Skeletal muscle cell (primary cell): ENCODE measurements around the gene MAP2K5.

Source experiments
- DNase-seq: peaks from one replicate; pipeline ENCODE4 v3.0.0-alpha.2; 2010; ENCODE audit warnings: low read depth
- H3K4me3 ChIP-seq: 2 replicates; pipeline ENCODE4 v1.5.1; 2011; ENCODE audit warnings: low read depth, mild to moderate bottlenecking, control low read depth, low read length, moderate library complexity

MAP2K5 gene

GRCh38 chr15:67788986-67789385 is 246.5 kb downstream of the MAP2K5 start:
- no peak overlapping the region for H3K4me3 ChIP-seq

GRCh38 chr15:67790610-67791319 is 248.3 kb downstream of the MAP2K5 start:
- H3K4me3 ChIP-seq = no peak overlapping the region
- no peak for DNase-seq

More at GRCh38 chr15:67788986-67789385, 246.5 kb downstream of the MAP2K5 start:
- no peak for DNase-seq

GRCh38 chr15:67792250-67792942 is 249.9 kb downstream of the MAP2K5 start:
- H3K4me3 ChIP-seq = no peak overlapping the region
- DNase-seq = no peak

GRCh38 chr15:67794832-67795574 is 252.5 kb downstream of the MAP2K5 start:
- DNase-seq = no peak

GRCh38 chr15:67796196-67797127 is 254.0 kb downstream of the MAP2K5 start:
- H3K4me3 ChIP-seq = no peak overlapping the region
- DNase-seq = no peak

More at GRCh38 chr15:67794832-67795574, 252.5 kb downstream of the MAP2K5 start:
- no peak overlapping the region for H3K4me3 ChIP-seq

- no peak overlapping the region for H3K4me3 ChIP-seq
- no peak for DNase-seq
Measured at GRCh38 chr15:67799801-67800205, 257.3 kb downstream of the MAP2K5 start.

- no peak overlapping the region for H3K4me3 ChIP-seq
- no peak for DNase-seq
Measured at GRCh38 chr15:67801142-67801541, 258.6 kb downstream of the MAP2K5 start.

GRCh38 chr15:67801926-67802914 is 259.7 kb downstream of the MAP2K5 start:
- no peak for DNase-seq

GRCh38 chr15:67803299-67803698 is 260.8 kb downstream of the MAP2K5 start:
- no peak overlapping the region for H3K4me3 ChIP-seq
- no peak for DNase-seq

More at GRCh38 chr15:67801926-67802914, 259.7 kb downstream of the MAP2K5 start:
- H3K4me3 ChIP-seq = no peak overlapping the region

GRCh38 chr15:67803996-67804843 is 261.7 kb downstream of the MAP2K5 start:
- DNase-seq = no peak
- no peak overlapping the region for H3K4me3 ChIP-seq

GRCh38 chr15:67805008-67805665 is 262.6 kb downstream of the MAP2K5 start:
- H3K4me3 ChIP-seq = no peak overlapping the region
- no peak for DNase-seq

- DNase-seq = no peak
- no peak overlapping the region for H3K4me3 ChIP-seq
Measured at GRCh38 chr15:67805666-67806516, 263.4 kb downstream of the MAP2K5 start.

GRCh38 chr15:67806536-67806935 is 264.0 kb downstream of the MAP2K5 start:
- no peak overlapping the region for H3K4me3 ChIP-seq
- DNase-seq = no peak

GRCh38 chr15:67807141-67807540 is 264.6 kb downstream of the MAP2K5 start:
- H3K4me3 ChIP-seq = no peak overlapping the region
- DNase-seq = no peak

- DNase-seq = no peak
- no peak overlapping the region for H3K4me3 ChIP-seq
Measured at GRCh38 chr15:67807836-67808235, 265.3 kb downstream of the MAP2K5 start.

- no peak overlapping the region for H3K4me3 ChIP-seq
- no peak for DNase-seq
Measured at GRCh38 chr15:67808821-67809220, 266.3 kb downstream of the MAP2K5 start.
